ENCODE data around the gene SETDB1. TPM values are rescaled to one million over a fixed set of nuclear protein-coding genes. Genes with fewer than 3 reads are reported as not detected.
A peak's percentile ranks its signal among the peaks of the same experiment; 100 is the strongest.
"Not testable (repeated sequence)": the region's sequence is repeated elsewhere in the genome, so short reads cannot be mapped to it uniquely, and the experiment has no call there.

Gene SETDB1
- total and polyA plus RNA-seq, 4 donors, result 5.4 to 23.7 (median 14.0) TPM

DNA sequence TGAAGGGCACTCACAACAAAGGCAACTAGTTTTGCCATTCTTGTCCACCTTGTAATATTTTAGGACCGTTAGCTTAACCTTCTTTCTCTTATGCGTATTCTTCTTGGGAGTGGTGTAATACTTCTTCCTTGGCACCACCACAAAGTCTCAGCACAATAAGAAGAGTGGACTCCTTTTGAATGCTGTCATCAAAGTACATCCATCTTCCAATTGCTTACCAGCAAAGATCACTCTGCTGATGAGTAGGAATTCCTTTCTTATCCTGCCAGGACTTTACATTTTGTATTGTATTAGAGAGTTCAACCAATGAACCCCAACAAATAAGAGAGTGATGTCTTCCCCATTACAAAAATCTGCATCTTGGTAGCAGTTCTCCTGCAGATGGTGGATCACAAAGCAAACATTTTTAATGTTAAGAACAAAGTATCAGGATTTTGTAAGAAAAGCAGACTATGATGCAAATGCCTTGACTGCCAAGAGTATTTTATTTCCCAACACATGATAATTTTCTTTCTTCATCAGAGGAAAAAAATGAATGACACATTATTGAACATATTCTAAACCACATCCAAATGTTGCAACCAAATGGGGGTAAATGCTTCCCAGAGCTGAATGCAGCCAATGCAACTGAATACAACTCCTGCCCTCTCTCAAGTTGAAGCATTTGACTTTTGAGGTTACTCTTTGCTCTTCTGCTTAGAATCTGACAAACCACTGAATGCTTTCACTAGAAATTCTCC is 44.7 kb upstream of the SETDB1 start:
- peak overlapping the region in 1 of 2 donors; percentile 66 for H3K27ac ChIP-seq (ENCODE audit: low read depth in 1 of 2, low read length in 2 of 2)
- H3K27me3 ChIP-seq (ENCODE audit: control insufficient read depth in 4 of 4, insufficient read depth in 4 of 4, low read length in 3 of 4), result no peaks in the 10 kb centered on the region
- H3K4me1 ChIP-seq (ENCODE audit: control insufficient read depth in 4 of 4, insufficient read depth in 4 of 4, low read length in 3 of 4), result peaks cover 5 to 12% (median 10%) of the 10 kb centered on the region in 4 donors
- no peaks in the 10 kb centered on the region for H3K36me3 ChIP-seq (ENCODE audit: control insufficient read depth in 4 of 4, insufficient read depth in 3 of 4, low read depth in 1 of 4, low read length in 3 of 4)
- H3K9ac ChIP-seq (ENCODE audit: low read depth in 1 of 2, low read length in 2 of 2), result no peak overlapping the region
- 73% methylated on average over 2 of the region's 2 CpGs for WGBS
- DNase-seq (ENCODE audit: low spot score), result no peak
- no peaks in the 10 kb centered on the region for H3K9me3 ChIP-seq (ENCODE audit: control insufficient read depth in 4 of 4, low read length in 3 of 4)
- TF ChIP-seq, protein P1, sequence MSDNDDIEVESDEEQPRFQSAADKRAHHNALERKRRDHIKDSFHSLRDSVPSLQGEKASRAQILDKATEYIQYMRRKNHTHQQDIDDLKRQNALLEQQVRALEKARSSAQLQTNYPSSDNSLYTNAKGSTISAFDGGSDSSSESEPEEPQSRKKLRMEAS (IDR thresholded peaks at IDR 0.05), result peak; percentile 31
- peak in 1 of 2 donors; percentile 76 for TF ChIP-seq RXRA (IDR thresholded peaks at IDR 0.05)
- no peak for TF ChIP-seq TAF1 (conservative IDR thresholded peaks at IDR 0.05)
- TF ChIP-seq FOXA1 (IDR thresholded peaks at IDR 0.05), result no peak
- TF ChIP-seq, protein P2, sequence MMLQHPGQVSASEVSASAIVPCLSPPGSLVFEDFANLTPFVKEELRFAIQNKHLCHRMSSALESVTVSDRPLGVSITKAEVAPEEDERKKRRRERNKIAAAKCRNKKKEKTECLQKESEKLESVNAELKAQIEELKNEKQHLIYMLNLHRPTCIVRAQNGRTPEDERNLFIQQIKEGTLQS (IDR thresholded peaks at IDR 0.05), result peak; percentile 70
- TF ChIP-seq, protein P3, sequence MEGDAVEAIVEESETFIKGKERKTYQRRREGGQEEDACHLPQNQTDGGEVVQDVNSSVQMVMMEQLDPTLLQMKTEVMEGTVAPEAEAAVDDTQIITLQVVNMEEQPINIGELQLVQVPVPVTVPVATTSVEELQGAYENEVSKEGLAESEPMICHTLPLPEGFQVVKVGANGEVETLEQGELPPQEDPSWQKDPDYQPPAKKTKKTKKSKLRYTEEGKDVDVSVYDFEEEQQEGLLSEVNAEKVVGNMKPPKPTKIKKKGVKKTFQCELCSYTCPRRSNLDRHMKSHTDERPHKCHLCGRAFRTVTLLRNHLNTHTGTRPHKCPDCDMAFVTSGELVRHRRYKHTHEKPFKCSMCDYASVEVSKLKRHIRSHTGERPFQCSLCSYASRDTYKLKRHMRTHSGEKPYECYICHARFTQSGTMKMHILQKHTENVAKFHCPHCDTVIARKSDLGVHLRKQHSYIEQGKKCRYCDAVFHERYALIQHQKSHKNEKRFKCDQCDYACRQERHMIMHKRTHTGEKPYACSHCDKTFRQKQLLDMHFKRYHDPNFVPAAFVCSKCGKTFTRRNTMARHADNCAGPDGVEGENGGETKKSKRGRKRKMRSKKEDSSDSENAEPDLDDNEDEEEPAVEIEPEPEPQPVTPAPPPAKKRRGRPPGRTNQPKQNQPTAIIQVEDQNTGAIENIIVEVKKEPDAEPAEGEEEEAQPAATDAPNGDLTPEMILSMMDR (IDR thresholded peaks at IDR 0.05; ENCODE audit: low read depth, low read length, missing input control), result no peak
- TF ChIP-seq YY1 (IDR thresholded peaks at IDR 0.05), result peak; percentile 85
- TF ChIP-seq RAD21 (IDR thresholded peaks at IDR 0.05), result peak in 1 of 2 donors; percentile 25
- TF ChIP-seq, protein P4, sequence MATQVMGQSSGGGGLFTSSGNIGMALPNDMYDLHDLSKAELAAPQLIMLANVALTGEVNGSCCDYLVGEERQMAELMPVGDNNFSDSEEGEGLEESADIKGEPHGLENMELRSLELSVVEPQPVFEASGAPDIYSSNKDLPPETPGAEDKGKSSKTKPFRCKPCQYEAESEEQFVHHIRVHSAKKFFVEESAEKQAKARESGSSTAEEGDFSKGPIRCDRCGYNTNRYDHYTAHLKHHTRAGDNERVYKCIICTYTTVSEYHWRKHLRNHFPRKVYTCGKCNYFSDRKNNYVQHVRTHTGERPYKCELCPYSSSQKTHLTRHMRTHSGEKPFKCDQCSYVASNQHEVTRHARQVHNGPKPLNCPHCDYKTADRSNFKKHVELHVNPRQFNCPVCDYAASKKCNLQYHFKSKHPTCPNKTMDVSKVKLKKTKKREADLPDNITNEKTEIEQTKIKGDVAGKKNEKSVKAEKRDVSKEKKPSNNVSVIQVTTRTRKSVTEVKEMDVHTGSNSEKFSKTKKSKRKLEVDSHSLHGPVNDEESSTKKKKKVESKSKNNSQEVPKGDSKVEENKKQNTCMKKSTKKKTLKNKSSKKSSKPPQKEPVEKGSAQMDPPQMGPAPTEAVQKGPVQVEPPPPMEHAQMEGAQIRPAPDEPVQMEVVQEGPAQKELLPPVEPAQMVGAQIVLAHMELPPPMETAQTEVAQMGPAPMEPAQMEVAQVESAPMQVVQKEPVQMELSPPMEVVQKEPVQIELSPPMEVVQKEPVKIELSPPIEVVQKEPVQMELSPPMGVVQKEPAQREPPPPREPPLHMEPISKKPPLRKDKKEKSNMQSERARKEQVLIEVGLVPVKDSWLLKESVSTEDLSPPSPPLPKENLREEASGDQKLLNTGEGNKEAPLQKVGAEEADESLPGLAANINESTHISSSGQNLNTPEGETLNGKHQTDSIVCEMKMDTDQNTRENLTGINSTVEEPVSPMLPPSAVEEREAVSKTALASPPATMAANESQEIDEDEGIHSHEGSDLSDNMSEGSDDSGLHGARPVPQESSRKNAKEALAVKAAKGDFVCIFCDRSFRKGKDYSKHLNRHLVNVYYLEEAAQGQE (IDR thresholded peaks at IDR 0.05), result peak; percentile 51
- peak; percentile 48 to 69 for TF ChIP-seq JUND (IDR thresholded peaks at IDR 0.05)
- TF ChIP-seq FOXA2 (IDR thresholded peaks at IDR 0.05), result no peak
- no peak for TF ChIP-seq EGR1 (IDR thresholded peaks at IDR 0.05; ENCODE audit: low read depth in 2 of 2)
- TF ChIP-seq HNF4G (IDR thresholded peaks at IDR 0.05), result no peak
- TF ChIP-seq NR2F2 (IDR thresholded peaks at IDR 0.05), result peak; percentile 24
- TF ChIP-seq GABPA (IDR thresholded peaks at IDR 0.05 in 1 of 2, conservative IDR thresholded peaks at IDR 0.05 in 1 of 2), result no peak
- TF ChIP-seq SP1 (IDR thresholded peaks at IDR 0.05), result peak; percentile 19
- TF ChIP-seq, protein P5, sequence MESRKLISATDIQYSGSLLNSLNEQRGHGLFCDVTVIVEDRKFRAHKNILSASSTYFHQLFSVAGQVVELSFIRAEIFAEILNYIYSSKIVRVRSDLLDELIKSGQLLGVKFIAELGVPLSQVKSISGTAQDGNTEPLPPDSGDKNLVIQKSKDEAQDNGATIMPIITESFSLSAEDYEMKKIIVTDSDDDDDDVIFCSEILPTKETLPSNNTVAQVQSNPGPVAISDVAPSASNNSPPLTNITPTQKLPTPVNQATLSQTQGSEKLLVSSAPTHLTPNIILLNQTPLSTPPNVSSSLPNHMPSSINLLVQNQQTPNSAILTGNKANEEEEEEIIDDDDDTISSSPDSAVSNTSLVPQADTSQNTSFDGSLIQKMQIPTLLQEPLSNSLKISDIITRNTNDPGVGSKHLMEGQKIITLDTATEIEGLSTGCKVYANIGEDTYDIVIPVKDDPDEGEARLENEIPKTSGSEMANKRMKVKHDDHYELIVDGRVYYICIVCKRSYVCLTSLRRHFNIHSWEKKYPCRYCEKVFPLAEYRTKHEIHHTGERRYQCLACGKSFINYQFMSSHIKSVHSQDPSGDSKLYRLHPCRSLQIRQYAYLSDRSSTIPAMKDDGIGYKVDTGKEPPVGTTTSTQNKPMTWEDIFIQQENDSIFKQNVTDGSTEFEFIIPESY (IDR thresholded peaks at IDR 0.05), result peak; percentile 50
- peak; percentile 66 to 68 for TF ChIP-seq HNF4A (conservative IDR thresholded peaks at IDR 0.05)
- H3K4me3 ChIP-seq (ENCODE audit: low read depth in 1 of 3, low read length in 3 of 3), result no peak overlapping the region

DNA sequence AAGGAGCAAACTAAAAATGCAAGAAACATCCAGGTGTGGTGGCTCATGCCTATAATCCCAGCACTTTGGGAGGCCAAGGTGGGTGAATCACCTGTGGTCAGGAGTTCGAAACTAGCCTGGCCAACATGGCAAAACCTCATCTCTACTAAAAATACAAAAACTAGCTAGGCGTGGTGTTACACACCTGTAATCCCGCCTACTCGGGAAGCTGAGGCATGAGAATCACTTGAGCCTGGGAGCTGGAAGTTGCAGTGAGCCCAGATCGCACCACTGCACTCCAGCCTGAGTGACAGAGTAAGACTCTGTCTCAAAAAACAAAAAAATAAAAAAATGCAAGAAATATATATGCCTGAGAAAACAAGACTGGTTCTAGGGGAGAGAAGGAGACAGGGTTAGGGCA is 43.0 kb upstream of the SETDB1 start:
- H3K36me3 ChIP-seq (ENCODE audit: control insufficient read depth in 4 of 4, insufficient read depth in 3 of 4, low read depth in 1 of 4, low read length in 3 of 4); DNase-seq (ENCODE audit: low spot score); H3K4me3 ChIP-seq (ENCODE audit: low read depth in 1 of 3, low read length in 3 of 3); H3K9ac ChIP-seq (ENCODE audit: low read depth in 1 of 2, low read length in 2 of 2); H3K27me3 ChIP-seq (ENCODE audit: control insufficient read depth in 4 of 4, insufficient read depth in 4 of 4, low read length in 3 of 4); H3K27ac ChIP-seq (ENCODE audit: low read depth in 1 of 2, low read length in 2 of 2); H3K9me3 ChIP-seq (ENCODE audit: control insufficient read depth in 4 of 4, low read length in 3 of 4): not testable (repeated sequence)
- peaks cover 5 to 12% (median 10%) of the 10 kb centered on the region in 4 donors for H3K4me1 ChIP-seq (ENCODE audit: control insufficient read depth in 4 of 4, insufficient read depth in 4 of 4, low read length in 3 of 4)
- 94% methylated on average over 5 of the region's 5 CpGs for WGBS
